SU-DHL-6 (cell line): ENCODE data around the gene PHRF1.

Experiments used
- H2AFZ ChIP-seq: fragments of 200-600 bp; sonication (generic); 2 replicates; pipeline ENCODE4 v1.6.1; 2014; ENCODE audit warnings: low read depth, mild to moderate bottlenecking, moderate library complexity, mixed read lengths, antibody characterized with exemption, low read length; ENCODE audit not compliant: severe bottlenecking
- H3F3A ChIP-seq: fragments of 200-600 bp; shearing (Covaris generic); 2 replicates; pipeline ENCODE4 v1.6.0; 2016; ENCODE audit warnings: antibody characterized with exemption, mild to moderate bottlenecking; ENCODE audit not compliant: insufficient read depth
- H3K27ac ChIP-seq: fragments of 200-600 bp; sonication (generic); 2 replicates; pipeline ENCODE4 v1.5.1; 2016; ENCODE audit warnings: low read depth, mild to moderate bottlenecking, low read length, moderate library complexity, mixed read lengths
- H3K27me3 ChIP-seq: fragments of 200-600 bp; sonication (generic), shearing (Covaris generic); 2 replicates; pipeline ENCODE4 v1.6.0; 2014; ENCODE audit warnings: mild to moderate bottlenecking, low read length
- H3K36me3 ChIP-seq: fragments of 200-600 bp; sonication (generic); 2 replicates; pipeline ENCODE4 v1.6.1; 2014; ENCODE audit warnings: mild to moderate bottlenecking, low read length, mixed read lengths
- H3K4me2 ChIP-seq: fragments of 300-600, 200-600 bp; shearing (Covaris generic), sonication (generic); 2 replicates; pipeline ENCODE4 v1.6.0; 2014; ENCODE audit warnings: low read length, low read depth, mild to moderate bottlenecking; ENCODE audit not compliant: poor library complexity, severe bottlenecking
- H3K4me3 ChIP-seq: fragments of 200-600 bp; sonication (generic); 2 replicates; pipeline ENCODE4 v1.5.1; 2014; ENCODE audit warnings: antibody characterized with exemption, low read length, mild to moderate bottlenecking, mixed read lengths; ENCODE audit not compliant: insufficient read depth, poor library complexity, severe bottlenecking
- H3K79me2 ChIP-seq: fragments of 200-600 bp; sonication (generic); 2 replicates; pipeline ENCODE4 v1.6.1; 2014; ENCODE audit warnings: mild to moderate bottlenecking, low read length, moderate library complexity; ENCODE audit not compliant: insufficient read depth
- H3K9ac ChIP-seq: fragments of 200-600 bp; sonication (generic); 2 replicates; pipeline ENCODE4 v1.7.0; 2014; ENCODE audit warnings: mild to moderate bottlenecking, low read length
- H3K9me2 ChIP-seq: fragments of 200-600 bp; sonication (generic); replicated peaks from 2 replicates; pipeline ENCODE4 v1.6.1; 2014; ENCODE audit warnings: low read length; ENCODE audit not compliant: insufficient read depth
- H3K9me3 ChIP-seq: fragments of 200-600 bp; sonication (generic); 2 replicates; pipeline ENCODE4 v1.6.1; 2014; ENCODE audit warnings: low read length, mixed read lengths; ENCODE audit not compliant: insufficient read depth
- H4K20me1 ChIP-seq: fragments of 200-600 bp; sonication (generic); 2 replicates; pipeline ENCODE4 v1.6.1; 2014; ENCODE audit warnings: low read depth, mild to moderate bottlenecking, antibody characterized with exemption, low read length, moderate library complexity, mixed read lengths
- EZH2phosphoT487 ChIP-seq: fragments of 200-600 bp; sonication (generic), shearing (Covaris generic); conservative IDR thresholded peaks from 2 replicates; pipeline ENCODE4 v1.6.1; 2018; ENCODE audit warnings: mild to moderate bottlenecking, antibody characterized with exemption, low read length, moderate library complexity, mixed read lengths
- TF ChIP-seq, protein P1 (sequence below): fragments of 200-600 bp; sonication (generic); IDR thresholded peaks from one replicate; pipeline ENCODE4 v1.5.1; 2017; ENCODE audit warnings: antibody characterized with exemption, mild to moderate bottlenecking, low read length, moderate library complexity; ENCODE audit not compliant: insufficient read depth, poor library complexity, severe bottlenecking

The PHRF1 gene

GRCh38 chr11:553988-554340, 22.3 kb upstream of the PHRF1 start:
- TF ChIP-seq, protein P1, sequence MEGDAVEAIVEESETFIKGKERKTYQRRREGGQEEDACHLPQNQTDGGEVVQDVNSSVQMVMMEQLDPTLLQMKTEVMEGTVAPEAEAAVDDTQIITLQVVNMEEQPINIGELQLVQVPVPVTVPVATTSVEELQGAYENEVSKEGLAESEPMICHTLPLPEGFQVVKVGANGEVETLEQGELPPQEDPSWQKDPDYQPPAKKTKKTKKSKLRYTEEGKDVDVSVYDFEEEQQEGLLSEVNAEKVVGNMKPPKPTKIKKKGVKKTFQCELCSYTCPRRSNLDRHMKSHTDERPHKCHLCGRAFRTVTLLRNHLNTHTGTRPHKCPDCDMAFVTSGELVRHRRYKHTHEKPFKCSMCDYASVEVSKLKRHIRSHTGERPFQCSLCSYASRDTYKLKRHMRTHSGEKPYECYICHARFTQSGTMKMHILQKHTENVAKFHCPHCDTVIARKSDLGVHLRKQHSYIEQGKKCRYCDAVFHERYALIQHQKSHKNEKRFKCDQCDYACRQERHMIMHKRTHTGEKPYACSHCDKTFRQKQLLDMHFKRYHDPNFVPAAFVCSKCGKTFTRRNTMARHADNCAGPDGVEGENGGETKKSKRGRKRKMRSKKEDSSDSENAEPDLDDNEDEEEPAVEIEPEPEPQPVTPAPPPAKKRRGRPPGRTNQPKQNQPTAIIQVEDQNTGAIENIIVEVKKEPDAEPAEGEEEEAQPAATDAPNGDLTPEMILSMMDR = no peak
- TF ChIP-seq EZH2phosphoT487 = no peak
- Histone ChIP-seq H3K4me2 (no peak overlapping the region), H3K27me3 (no peaks in the 10 kb centered on the region), H3K79me2 (no peaks in the 10 kb centered on the region), H3K36me3 (no peaks in the 10 kb centered on the region), H3K4me3 (no peak overlapping the region), H4K20me1 (no peaks in the 10 kb centered on the region), H3K9ac (no peak overlapping the region), H3K27ac (no peak overlapping the region), H2AFZ (no peak overlapping the region), H3K9me3 (no peaks in the 10 kb centered on the region), H3K9me2 (no peaks in the 10 kb centered on the region), H3F3A (no peaks in the 10 kb centered on the region)

GRCh38 chr11:554428-555226, 21.6 kb upstream of the PHRF1 start:
- no peaks in the 10 kb centered on the region for H3K27me3 ChIP-seq
- H3F3A ChIP-seq = no peaks in the 10 kb centered on the region
- H3K79me2 ChIP-seq = no peaks in the 10 kb centered on the region
- H2AFZ ChIP-seq = peak overlapping the region; percentile 35
- no peak for TF ChIP-seq EZH2phosphoT487
- TF ChIP-seq, protein P1 = peak; percentile 55
- H3K4me2 ChIP-seq = peak overlapping the region; percentile 49
- no peaks in the 10 kb centered on the region for H3K9me3 ChIP-seq
- H3K27ac ChIP-seq = no peak overlapping the region
- H3K9me2 ChIP-seq = no peaks in the 10 kb centered on the region
- H3K9ac ChIP-seq = peak overlapping the region; percentile 36; the same call in 1 of the 2 replicates
- no peaks in the 10 kb centered on the region for H3K36me3 ChIP-seq
- H3K4me3 ChIP-seq = peak overlapping the region; percentile 1
- no peaks in the 10 kb centered on the region for H4K20me1 ChIP-seq

- Histone ChIP-seq H3K4me3 (peak overlapping the region; percentile 26), H3K9me2 (no peaks in the 10 kb centered on the region), H3F3A (0 out of 2 replicates have a peak, but pooled peaks cover 3% of the 10 kb centered on the region), H3K4me2 (peak overlapping the region; percentile 40), H4K20me1 (no peaks in the 10 kb centered on the region), H3K27ac (no peak overlapping the region), H3K9ac (no peak overlapping the region), H3K27me3 (no peaks in the 10 kb centered on the region), H3K79me2 (no peaks in the 10 kb centered on the region), H2AFZ (no peak overlapping the region), H3K9me3 (no peaks in the 10 kb centered on the region), H3K36me3 (no peaks in the 10 kb centered on the region)
- TF ChIP-seq, protein P1 = no peak
- TF ChIP-seq EZH2phosphoT487 = no peak
Measured at GRCh38 chr11:555227-555779, 21.0 kb upstream of the PHRF1 start.
